ENCODE data around the gene EML4.
"Not testable (repeated sequence)": the region's sequence is repeated elsewhere in the genome, so short reads cannot be mapped to it uniquely, and the experiment has no call there.

The EML4 gene

GRCh38 chr2:42172566-42172965 lies 3.4 kb downstream of the EML4 start:
- DNase-seq (ENCODE audit: low spot score) = no peak

- not testable (repeated sequence) for DNase-seq (ENCODE audit: low spot score)
Observed at GRCh38 chr2:42173467-42173866, 4.3 kb downstream of the EML4 start.

- DNase-seq (ENCODE audit: low spot score) = no peak
Observed at GRCh38 chr2:42176992-42177738, 8.0 kb downstream of the EML4 start.

- DNase-seq (ENCODE audit: low spot score) = no peak
Observed at GRCh38 chr2:42178335-42178734, 9.2 kb downstream of the EML4 start.

- no peak for DNase-seq (ENCODE audit: low spot score)
Observed at GRCh38 chr2:42180300-42180699, 11.1 kb downstream of the EML4 start.

- DNase-seq (ENCODE audit: low spot score) = no peak
Observed at GRCh38 chr2:42182654-42183308, 13.6 kb downstream of the EML4 start.

GRCh38 chr2:42183775-42184174 lies 14.6 kb downstream of the EML4 start:
- DNase-seq (ENCODE audit: low spot score) = no peak

GRCh38 chr2:42184346-42184745 lies 15.2 kb downstream of the EML4 start:
- no peak for DNase-seq (ENCODE audit: low spot score)

GRCh38 chr2:42185220-42185921 lies 16.2 kb downstream of the EML4 start:
- no peak for DNase-seq (ENCODE audit: low spot score)

GRCh38 chr2:42186366-42186765 lies 17.2 kb downstream of the EML4 start:
- no peak for DNase-seq (ENCODE audit: low spot score)

- no peak for DNase-seq (ENCODE audit: low spot score)
Observed at GRCh38 chr2:42186945-42187632, 17.9 kb downstream of the EML4 start.

- DNase-seq (ENCODE audit: low spot score) = no peak
Observed at GRCh38 chr2:42187886-42188285, 18.7 kb downstream of the EML4 start.

GRCh38 chr2:42189235-42189566 lies 20.0 kb downstream of the EML4 start:
- DNase-seq (ENCODE audit: low spot score) = no peak

- no peak for DNase-seq (ENCODE audit: low spot score)
Observed at GRCh38 chr2:42190191-42190590, 21.0 kb downstream of the EML4 start.

- no peak for DNase-seq (ENCODE audit: low spot score)
Observed at GRCh38 chr2:42191285-42192009, 22.3 kb downstream of the EML4 start.

GRCh38 chr2:42192010-42192373 lies 22.8 kb downstream of the EML4 start:
- DNase-seq (ENCODE audit: low spot score) = no peak

- DNase-seq (ENCODE audit: low spot score) = no peak
Observed at GRCh38 chr2:42192652-42193566, 23.8 kb downstream of the EML4 start.

- DNase-seq (ENCODE audit: low spot score) = no peak
Observed at GRCh38 chr2:42193722-42194187, 24.6 kb downstream of the EML4 start.

GRCh38 chr2:42194428-42194827 lies 25.3 kb downstream of the EML4 start:
- no peak for DNase-seq (ENCODE audit: low spot score)

- DNase-seq (ENCODE audit: low spot score) = no peak
Observed at GRCh38 chr2:42195559-42195958, 26.4 kb downstream of the EML4 start.

- no peak for DNase-seq (ENCODE audit: low spot score)
Observed at GRCh38 chr2:42196070-42196402, 26.9 kb downstream of the EML4 start.

Data from CD4-positive, alpha-beta T cell treated with Interleukin-6 at 100 ng/mL for 8 hours (primary cell).